Muscle of leg (tissue), 11 donors: ENCODE measurements around the gene GPC6. TPM values are rescaled to one million over a fixed set of nuclear protein-coding genes. Genes with fewer than 3 reads are reported as not detected.

ENCODE experiments used
- DNase-seq: peaks from one replicate; pipeline ENCODE4 v3.0.0; 2013
- H3K27ac ChIP-seq: one replicate; pipeline ENCODE4 v1.5.1; 2013; ENCODE audit warnings: mild to moderate bottlenecking, low read length, control low read depth
- H3K27me3 ChIP-seq: one replicate; pipeline ENCODE4 v1.6.1; 2013; ENCODE audit warnings: low read length; ENCODE audit not compliant: control insufficient read depth, insufficient read depth
- H3K36me3 ChIP-seq: one replicate; pipeline ENCODE4 v1.6.1; 2013; ENCODE audit warnings: low read length; ENCODE audit not compliant: control insufficient read depth, insufficient read depth
- H3K4me1 ChIP-seq: one replicate; pipeline ENCODE4 v1.6.1; 2013; ENCODE audit warnings: low read length; ENCODE audit not compliant: control insufficient read depth, insufficient read depth
- H3K4me3 ChIP-seq: one replicate; pipeline ENCODE4 v1.5.1; 2013; ENCODE audit warnings: low read length, control low read depth
- H3K9me3 ChIP-seq: replicated peaks from 2 replicates; pipeline ENCODE4 v1.6.1; 2013; ENCODE audit warnings: low read depth, low read length; ENCODE audit not compliant: control insufficient read depth
- WGBS: methylation state at CpG from one replicate; pipeline ENCODE4 v1.1.5; 2013; ENCODE audit warnings: missing lambda C conversion rate; ENCODE audit not compliant: insufficient coverage; 5-methylcytosine and 5-hydroxymethylcytosine counted together
- polyA plus RNA-seq, 8 donors: library from polyadenylated mRNA; unstranded; fragments of 120-200 nt; gene quantifications; one replicate each; pipeline versions ENCODE4 v1.2.1 to v1.2.3, GENCODE V29; 2013; ENCODE audit warnings: inconsistent platforms in 1 of 8, low replicate concordance in 1 of 8; ENCODE audit not compliant: insufficient read length in 8 of 8, insufficient read depth in 1 of 8
- total RNA-seq: library from RNA; stranded (reverse); fragments of 120-200 nt; gene quantifications from one replicate; pipeline ENCODE4 v1.2.4, GENCODE V29; 2013

Gene GPC6
- total and polyA plus RNA-seq, 9 donors, result 5.6 to 20.0 (median 9.9) TPM

- no CpG with 5 or more reads among the region's 4 CpGs for WGBS
- DNase-seq, result no peak
- H3K27me3 ChIP-seq, result no peaks in the 10 kb centered on the region
- no peak overlapping the region for H3K27ac ChIP-seq
- no peak overlapping the region for H3K4me3 ChIP-seq
- no peaks in the 10 kb centered on the region for H3K36me3 ChIP-seq
- no peaks in the 10 kb centered on the region for H3K9me3 ChIP-seq
- no peaks in the 10 kb centered on the region for H3K4me1 ChIP-seq
These were observed 62.4 kb downstream of the GPC6 start for GRCh38 chr13:93289053-93289452.

- H3K27me3 ChIP-seq, result no peaks in the 10 kb centered on the region
- no peaks in the 10 kb centered on the region for H3K4me1 ChIP-seq
- no peaks in the 10 kb centered on the region for H3K36me3 ChIP-seq
- 88% methylated on average over 1 of the region's 1 CpG for WGBS
- H3K27ac ChIP-seq, result no peak overlapping the region
- H3K4me3 ChIP-seq, result no peak overlapping the region
- H3K9me3 ChIP-seq, result no peaks in the 10 kb centered on the region
- no peak for DNase-seq
These were observed 63.2 kb downstream of the GPC6 start for GRCh38 chr13:93289842-93290241.

GRCh38 chr13:93290503-93290902 is 63.9 kb downstream of the GPC6 start:
- Histone ChIP-seq H3K27me3 (no peaks in the 10 kb centered on the region), H3K9me3 (no peaks in the 10 kb centered on the region), H3K27ac (no peak overlapping the region), H3K36me3 (no peaks in the 10 kb centered on the region), H3K4me1 (no peaks in the 10 kb centered on the region), H3K4me3 (no peak overlapping the region)
- DNase-seq, result peak; percentile 4

- no peaks in the 10 kb centered on the region for H3K4me1 ChIP-seq
- no peaks in the 10 kb centered on the region for H3K36me3 ChIP-seq
- H3K27me3 ChIP-seq, result no peaks in the 10 kb centered on the region
- H3K4me3 ChIP-seq, result no peak overlapping the region
- no CpG with 5 or more reads among the region's 1 CpG for WGBS
- DNase-seq, result no peak
- H3K9me3 ChIP-seq, result no peaks in the 10 kb centered on the region
- no peak overlapping the region for H3K27ac ChIP-seq
These were observed 65.8 kb downstream of the GPC6 start for GRCh38 chr13:93292366-93292765.

GRCh38 chr13:93293710-93294109 is 67.1 kb downstream of the GPC6 start:
- Histone ChIP-seq H3K4me1 (no peaks in the 10 kb centered on the region), H3K27ac (no peak overlapping the region), H3K36me3 (no peaks in the 10 kb centered on the region), H3K9me3 (no peaks in the 10 kb centered on the region), H3K27me3 (no peaks in the 10 kb centered on the region), H3K4me3 (no peak overlapping the region)
- no peak for DNase-seq
- WGBS, result no CpG with 5 or more reads among the region's 1 CpG

- no peak overlapping the region for H3K27ac ChIP-seq
- no peaks in the 10 kb centered on the region for H3K4me1 ChIP-seq
- H3K36me3 ChIP-seq, result no peaks in the 10 kb centered on the region
- 100% methylated on average over 2 of the region's 2 CpGs for WGBS
- H3K27me3 ChIP-seq, result no peaks in the 10 kb centered on the region
- no peaks in the 10 kb centered on the region for H3K9me3 ChIP-seq
- no peak for DNase-seq
- H3K4me3 ChIP-seq, result no peak overlapping the region
These were observed 70.0 kb downstream of the GPC6 start for GRCh38 chr13:93296584-93296983.

- no peak for DNase-seq
- Histone ChIP-seq H3K36me3 (no peaks in the 10 kb centered on the region), H3K4me1 (no peaks in the 10 kb centered on the region), H3K27ac (no peak overlapping the region), H3K27me3 (no peaks in the 10 kb centered on the region), H3K9me3 (no peaks in the 10 kb centered on the region), H3K4me3 (no peak overlapping the region)
- no CpG with 5 or more reads among the region's 4 CpGs for WGBS
These were observed 72.1 kb downstream of the GPC6 start for GRCh38 chr13:93298713-93299112.

- Histone ChIP-seq H3K9me3 (no peaks in the 10 kb centered on the region), H3K36me3 (no peaks in the 10 kb centered on the region), H3K4me3 (no peak overlapping the region), H3K4me1 (no peaks in the 10 kb centered on the region), H3K27ac (no peak overlapping the region), H3K27me3 (no peaks in the 10 kb centered on the region)
- DNase-seq, result no peak
- 90% methylated on average over 2 of the region's 5 CpGs for WGBS
These were observed 77.5 kb downstream of the GPC6 start for GRCh38 chr13:93304134-93304533.

GRCh38 chr13:93304868-93305613 is 78.4 kb downstream of the GPC6 start:
- Histone ChIP-seq H3K27ac (no peak overlapping the region), H3K4me1 (no peaks in the 10 kb centered on the region), H3K27me3 (no peaks in the 10 kb centered on the region), H3K9me3 (no peaks in the 10 kb centered on the region), H3K4me3 (no peak overlapping the region), H3K36me3 (no peaks in the 10 kb centered on the region)
- 75% methylated on average over 1 of the region's 6 CpGs for WGBS
- DNase-seq, result no peak

GRCh38 chr13:93305886-93306285 is 79.3 kb downstream of the GPC6 start:
- Histone ChIP-seq H3K27ac (no peak overlapping the region), H3K4me3 (no peak overlapping the region), H3K4me1 (no peaks in the 10 kb centered on the region), H3K36me3 (no peaks in the 10 kb centered on the region), H3K9me3 (no peaks in the 10 kb centered on the region), H3K27me3 (no peaks in the 10 kb centered on the region)
- no peak for DNase-seq

GRCh38 chr13:93307136-93307535 is 80.5 kb downstream of the GPC6 start:
- Histone ChIP-seq H3K27ac (no peak overlapping the region), H3K4me1 (no peaks in the 10 kb centered on the region), H3K9me3 (no peaks in the 10 kb centered on the region), H3K36me3 (no peaks in the 10 kb centered on the region), H3K27me3 (no peaks in the 10 kb centered on the region), H3K4me3 (no peak overlapping the region)
- DNase-seq, result no peak
